HepG2 (cell line): ENCODE results near the gene ERCC2. TPM values are rescaled to one million over a fixed set of nuclear protein-coding genes. Genes with fewer than 3 reads are reported as not detected.

ENCODE experiments used
- CCAR2 ChIP-seq: fragments of 200-400 bp; formaldehyde crosslinking; optimal IDR thresholded peaks from 2 replicates; pipeline ENCODE3; 2018; ENCODE audit warnings: low read depth, mild to moderate bottlenecking, low read length, moderate library complexity
- EZH2 ChIP-seq: conservative IDR thresholded peaks from 2 replicates; pipeline ENCODE4 v1.6.1; 2012; ENCODE audit warnings: mild to moderate bottlenecking, low read depth, low read length, moderate library complexity
- HMG20B ChIP-seq: conservative IDR thresholded peaks from 2 replicates; pipeline ENCODE4 v1.6.1; 2016; ENCODE audit warnings: missing genetic modification reagents, missing compliant biosample characterization
- MEIS1 ChIP-seq: sonication (generic); formaldehyde crosslinking; IDR thresholded peaks from 2 replicates; pipeline ENCODE4 v1.9.0; 2021; ENCODE audit warnings: mild to moderate bottlenecking, missing genetic modification reagents, moderate library complexity, borderline replicate concordance
- RBM22 ChIP-seq: fragments of 200-400 bp; formaldehyde crosslinking; optimal IDR thresholded peaks from 2 replicates; pipeline ENCODE3; 2017; ENCODE audit warnings: mild to moderate bottlenecking, low read length, moderate library complexity
- REXO4 ChIP-seq: sonication (generic); formaldehyde crosslinking; IDR thresholded peaks from 2 replicates; pipeline ENCODE4 v1.8.0; 2022; ENCODE audit warnings: missing genetic modification reagents, mild to moderate bottlenecking, borderline replicate concordance
- RXRB ChIP-seq: IDR thresholded peaks from 2 replicates; pipeline ENCODE4 v1.6.1; 2016; ENCODE audit warnings: borderline replicate concordance, missing genetic modification reagents, missing compliant biosample characterization
- SAFB2 ChIP-seq: sonication (generic); formaldehyde crosslinking; IDR thresholded peaks from 2 replicates; pipeline ENCODE4 v1.5.1; 2020; ENCODE audit warnings: missing genetic modification reagents, low read depth, mild to moderate bottlenecking, borderline replicate concordance
- SMAD1 ChIP-seq: sonication (generic); formaldehyde crosslinking; IDR thresholded peaks from 2 replicates; pipeline ENCODE4 v1.4.0; 2020; ENCODE audit warnings: missing genetic modification reagents, low read depth, mild to moderate bottlenecking, borderline replicate concordance
- SOX6 ChIP-seq, 2 experiments: fragments of 450-650 bp in 1 of 2; sonication (generic) in 1 of 2; formaldehyde crosslinking in 1 of 2; IDR thresholded peaks; 2 replicates each; pipeline versions ENCODE4 v1.4.0 to v1.6.1; 2017 to 2020; ENCODE audit warnings: antibody characterized with exemption in 1 of 2, mild to moderate bottlenecking in 1 of 2, missing genetic modification reagents in 1 of 2
- ZBTB8A ChIP-seq: sonication (generic); formaldehyde crosslinking; IDR thresholded peaks from 2 replicates; pipeline ENCODE4 v1.4.0; 2020; ENCODE audit warnings: mild to moderate bottlenecking, low read depth, missing genetic modification reagents, borderline replicate concordance
- ZNF124 ChIP-seq: sonication (generic); formaldehyde crosslinking; IDR thresholded peaks from 2 replicates; pipeline ENCODE4 v1.4.0; 2020; ENCODE audit warnings: missing genetic modification reagents
- ZNF367 ChIP-seq: sonication (generic); formaldehyde crosslinking; IDR thresholded peaks from 2 replicates; pipeline ENCODE4 v1.4.0; 2020; ENCODE audit warnings: missing genetic modification reagents, borderline replicate concordance
- ZNF850 ChIP-seq: sonication (generic); formaldehyde crosslinking; conservative IDR thresholded peaks from 2 replicates; pipeline ENCODE4 v1.9.0; 2021; ENCODE audit warnings: mild to moderate bottlenecking, missing genetic modification reagents
- ZSCAN29 ChIP-seq: sonication (generic); formaldehyde crosslinking; conservative IDR thresholded peaks from 2 replicates; pipeline ENCODE4 v1.4.0; 2020; ENCODE audit warnings: mild to moderate bottlenecking, missing genetic modification reagents
- polyA plus RNA-seq, 8 experiments: library from polyadenylated mRNA; depleted of rRNA in 3 of 8; stranded (reverse) in 7 of 8; unstranded in 1 of 8; fragments of >200 nt; fragmentation: Illumina TruSeq in 4 of 8; extraction: Trizol in 4 of 8; gene quantifications; 2 replicates each; pipeline versions ENCODE4 v1.2.1 to v1.2.3, GENCODE V29; 2011 to 2016; ENCODE audit warnings: low read depth in 4 of 8, missing spikeins in 1 of 8, mixed read lengths in 1 of 8; ENCODE audit not compliant: insufficient read depth in 1 of 8
- total RNA-seq, 5 experiments: library from RNA; depleted of rRNA; stranded (reverse); fragments of >200 nt; fragmentation: Illumina TruSeq; extraction: Trizol; gene quantifications; 2 replicates each; pipeline ENCODE4 v1.2.3, GENCODE V29; 2016; ENCODE audit warnings: low read depth in 1 of 5
- TF ChIP-seq, protein P1 (sequence below): sonication (generic); formaldehyde crosslinking; IDR thresholded peaks from 2 replicates; pipeline ENCODE4 v1.5.0; 2020; ENCODE audit warnings: mild to moderate bottlenecking, missing genetic modification reagents, borderline replicate concordance
- TF ChIP-seq, protein P2 (sequence below): sonication (generic); formaldehyde crosslinking; IDR thresholded peaks from 2 replicates; pipeline ENCODE4 v1.4.0; 2020; ENCODE audit warnings: missing genetic modification reagents
- TF ChIP-seq, protein P3 (sequence below): sonication (generic); formaldehyde crosslinking; IDR thresholded peaks from 2 replicates; pipeline ENCODE4 v1.8.0; 2022; ENCODE audit warnings: mild to moderate bottlenecking, missing genetic modification reagents, borderline replicate concordance

ERCC2 gene
- total and polyA plus RNA-seq, 2 of the 13 experiments (the other 11 are each of a cell fraction or from before 2014, with no cell fraction given), result 25.4 to 49.2 TPM

DNA sequence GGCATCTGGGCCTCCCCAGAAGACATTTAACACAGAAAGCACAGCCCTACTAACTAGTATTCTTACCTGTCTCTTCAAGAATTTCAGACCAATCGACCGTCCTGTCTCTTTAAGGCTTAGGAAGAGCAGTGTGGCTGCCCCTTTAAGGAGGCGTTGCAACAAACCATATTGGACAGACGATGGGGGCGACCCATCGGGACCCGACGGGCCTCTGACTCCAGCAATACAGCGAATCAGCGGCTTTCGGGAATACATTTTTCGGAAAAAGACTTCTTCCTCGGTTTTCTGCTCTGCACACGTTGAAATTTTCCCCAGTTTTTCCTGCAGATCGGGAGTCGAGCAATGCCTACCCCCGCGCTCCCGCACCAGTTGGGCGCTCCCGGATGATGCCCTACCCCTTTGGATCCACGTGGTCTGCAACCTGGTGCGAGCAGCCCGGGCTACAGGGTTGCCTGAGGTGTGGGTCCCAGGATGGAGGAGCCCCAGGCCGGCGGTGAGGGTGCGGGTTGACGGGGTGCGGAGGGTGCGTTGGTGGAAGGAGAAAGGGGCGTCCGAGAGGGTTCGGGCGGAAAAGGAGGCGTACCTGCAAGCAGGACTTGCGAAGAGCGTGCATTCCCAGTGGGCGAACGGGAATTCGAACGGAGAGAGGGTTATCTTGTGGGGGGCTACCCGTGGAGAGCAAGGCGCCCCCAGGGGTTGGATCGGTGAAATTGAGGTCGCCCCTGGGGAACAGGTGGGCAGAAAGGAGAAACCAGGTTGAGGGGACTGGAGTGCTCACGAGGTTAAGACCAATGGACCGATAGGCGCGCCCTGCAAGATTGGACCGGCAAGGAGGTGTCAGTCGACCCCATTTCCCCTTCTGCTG lies 36.1 kb upstream of the ERCC2 start, which contains the start of gene POLR1G (continued):
- TF ChIP-seq, protein P1, sequence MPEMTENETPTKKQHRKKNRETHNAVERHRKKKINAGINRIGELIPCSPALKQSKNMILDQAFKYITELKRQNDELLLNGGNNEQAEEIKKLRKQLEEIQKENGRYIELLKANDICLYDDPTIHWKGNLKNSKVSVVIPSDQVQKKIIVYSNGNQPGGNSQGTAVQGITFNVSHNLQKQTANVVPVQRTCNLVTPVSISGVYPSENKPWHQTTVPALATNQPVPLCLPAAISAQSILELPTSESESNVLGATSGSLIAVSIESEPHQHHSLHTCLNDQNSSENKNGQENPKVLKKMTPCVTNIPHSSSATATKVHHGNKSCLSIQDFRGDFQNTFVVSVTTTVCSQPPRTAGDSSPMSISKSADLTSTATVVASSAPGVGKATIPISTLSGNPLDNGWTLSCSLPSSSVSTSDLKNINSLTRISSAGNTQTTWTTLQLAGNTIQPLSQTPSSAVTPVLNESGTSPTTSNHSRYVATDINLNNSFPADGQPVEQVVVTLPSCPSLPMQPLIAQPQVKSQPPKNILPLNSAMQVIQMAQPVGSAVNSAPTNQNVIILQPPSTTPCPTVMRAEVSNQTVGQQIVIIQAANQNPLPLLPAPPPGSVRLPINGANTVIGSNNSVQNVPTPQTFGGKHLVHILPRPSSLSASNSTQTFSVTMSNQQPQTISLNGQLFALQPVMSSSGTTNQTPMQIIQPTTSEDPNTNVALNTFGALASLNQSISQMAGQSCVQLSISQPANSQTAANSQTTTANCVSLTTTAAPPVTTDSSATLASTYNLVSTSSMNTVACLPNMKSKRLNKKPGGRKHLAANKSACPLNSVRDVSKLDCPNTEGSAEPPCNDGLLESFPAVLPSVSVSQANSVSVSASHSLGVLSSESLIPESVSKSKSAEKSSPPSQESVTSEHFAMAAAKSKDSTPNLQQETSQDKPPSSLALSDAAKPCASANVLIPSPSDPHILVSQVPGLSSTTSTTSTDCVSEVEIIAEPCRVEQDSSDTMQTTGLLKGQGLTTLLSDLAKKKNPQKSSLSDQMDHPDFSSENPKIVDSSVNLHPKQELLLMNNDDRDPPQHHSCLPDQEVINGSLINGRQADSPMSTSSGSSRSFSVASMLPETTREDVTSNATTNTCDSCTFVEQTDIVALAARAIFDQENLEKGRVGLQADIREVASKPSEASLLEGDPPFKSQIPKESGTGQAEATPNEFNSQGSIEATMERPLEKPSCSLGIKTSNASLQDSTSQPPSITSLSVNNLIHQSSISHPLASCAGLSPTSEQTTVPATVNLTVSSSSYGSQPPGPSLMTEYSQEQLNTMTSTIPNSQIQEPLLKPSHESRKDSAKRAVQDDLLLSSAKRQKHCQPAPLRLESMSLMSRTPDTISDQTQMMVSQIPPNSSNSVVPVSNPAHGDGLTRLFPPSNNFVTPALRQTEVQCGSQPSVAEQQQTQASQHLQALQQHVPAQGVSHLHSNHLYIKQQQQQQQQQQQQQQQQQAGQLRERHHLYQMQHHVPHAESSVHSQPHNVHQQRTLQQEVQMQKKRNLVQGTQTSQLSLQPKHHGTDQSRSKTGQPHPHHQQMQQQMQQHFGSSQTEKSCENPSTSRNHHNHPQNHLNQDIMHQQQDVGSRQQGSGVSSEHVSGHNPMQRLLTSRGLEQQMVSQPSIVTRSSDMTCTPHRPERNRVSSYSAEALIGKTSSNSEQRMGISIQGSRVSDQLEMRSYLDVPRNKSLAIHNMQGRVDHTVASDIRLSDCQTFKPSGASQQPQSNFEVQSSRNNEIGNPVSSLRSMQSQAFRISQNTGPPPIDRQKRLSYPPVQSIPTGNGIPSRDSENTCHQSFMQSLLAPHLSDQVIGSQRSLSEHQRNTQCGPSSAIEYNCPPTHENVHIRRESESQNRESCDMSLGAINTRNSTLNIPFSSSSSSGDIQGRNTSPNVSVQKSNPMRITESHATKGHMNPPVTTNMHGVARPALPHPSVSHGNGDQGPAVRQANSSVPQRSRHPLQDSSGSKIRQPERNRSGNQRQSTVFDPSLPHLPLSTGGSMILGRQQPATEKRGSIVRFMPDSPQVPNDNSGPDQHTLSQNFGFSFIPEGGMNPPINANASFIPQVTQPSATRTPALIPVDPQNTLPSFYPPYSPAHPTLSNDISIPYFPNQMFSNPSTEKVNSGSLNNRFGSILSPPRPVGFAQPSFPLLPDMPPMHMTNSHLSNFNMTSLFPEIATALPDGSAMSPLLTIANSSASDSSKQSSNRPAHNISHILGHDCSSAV (CRISPR knock-in tag), result no peak
- no peak for TF ChIP-seq ZNF124 (CRISPR knock-in tag)
- TF ChIP-seq ZNF367 (CRISPR knock-in tag), result no peak
- TF ChIP-seq SOX6 (IDR thresholded peaks at IDR 0.05), result no peak
- no peak for TF ChIP-seq SOX6 (CRISPR knock-in tag; IDR thresholded peaks at IDR 0.05)
- TF ChIP-seq, protein P2, sequence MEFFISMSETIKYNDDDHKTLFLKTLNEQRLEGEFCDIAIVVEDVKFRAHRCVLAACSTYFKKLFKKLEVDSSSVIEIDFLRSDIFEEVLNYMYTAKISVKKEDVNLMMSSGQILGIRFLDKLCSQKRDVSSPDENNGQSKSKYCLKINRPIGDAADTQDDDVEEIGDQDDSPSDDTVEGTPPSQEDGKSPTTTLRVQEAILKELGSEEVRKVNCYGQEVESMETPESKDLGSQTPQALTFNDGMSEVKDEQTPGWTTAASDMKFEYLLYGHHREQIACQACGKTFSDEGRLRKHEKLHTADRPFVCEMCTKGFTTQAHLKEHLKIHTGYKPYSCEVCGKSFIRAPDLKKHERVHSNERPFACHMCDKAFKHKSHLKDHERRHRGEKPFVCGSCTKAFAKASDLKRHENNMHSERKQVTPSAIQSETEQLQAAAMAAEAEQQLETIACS, result no peak
- no peak for TF ChIP-seq HMG20B
- no peak for TF ChIP-seq EZH2
- TF ChIP-seq CCAR2, result no peak
- no peak for TF ChIP-seq ZSCAN29 (CRISPR knock-in tag)
- TF ChIP-seq ZBTB8A (CRISPR knock-in tag), result no peak
- TF ChIP-seq, protein P3, sequence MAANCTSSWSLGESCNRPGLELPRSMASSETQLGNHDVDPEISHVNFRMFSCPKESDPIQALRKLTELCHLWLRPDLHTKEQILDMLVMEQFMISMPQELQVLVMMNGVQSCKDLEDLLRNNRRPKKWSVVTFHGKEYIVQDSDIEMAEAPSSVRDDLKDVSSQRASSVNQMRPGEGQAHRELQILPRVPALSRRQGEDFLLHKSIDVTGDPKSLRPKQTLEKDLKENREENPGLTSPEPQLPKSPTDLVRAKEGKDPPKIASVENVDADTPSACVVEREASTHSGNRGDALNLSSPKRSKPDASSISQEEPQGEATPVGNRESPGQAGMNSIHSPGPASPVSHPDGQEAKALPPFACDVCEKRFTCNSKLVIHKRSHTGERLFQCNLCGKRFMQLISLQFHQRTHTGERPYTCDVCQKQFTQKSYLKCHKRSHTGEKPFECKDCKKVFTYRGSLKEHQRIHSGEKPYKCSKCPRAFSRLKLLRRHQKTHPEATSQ (CRISPR knock-in tag), result 0 out of 2 replicates have a peak, but pooled peaks have one; percentile 26
- no peak for TF ChIP-seq REXO4 (CRISPR knock-in tag)
- no peak; the same call in 1 of the 2 replicates for TF ChIP-seq MEIS1
- TF ChIP-seq ZNF850, result no peak
- no peak for TF ChIP-seq RXRB (CRISPR knock-in tag)
- TF ChIP-seq RBM22, result no peak
- TF ChIP-seq SMAD1 (CRISPR knock-in tag), result no peak
- TF ChIP-seq SAFB2 (CRISPR knock-in tag), result no peak
